HEK293 (cell line): ENCODE data around the gene NMRK2.

Source experiments
- GLIS2 ChIP-seq: fragments of 450-650 bp; formaldehyde crosslinking; IDR thresholded peaks from 2 replicates; pipeline ENCODE4 v1.5.1; 2016; ENCODE audit warnings: missing biosample characterization, missing genetic modification characterization
- HOXD13 ChIP-seq: sonication (generic); formaldehyde crosslinking; IDR thresholded peaks from 2 replicates; pipeline ENCODE4 v1.8.0; 2022; ENCODE audit warnings: missing genetic modification reagents, borderline replicate concordance
- KLF1 ChIP-seq: fragments of 450-650 bp; formaldehyde crosslinking; IDR thresholded peaks from 2 replicates; pipeline ENCODE4 v1.5.1; 2016; ENCODE audit warnings: missing biosample characterization, missing genetic modification characterization
- KLF10 ChIP-seq: fragments of 450-650 bp; IDR thresholded peaks from 2 replicates; pipeline ENCODE4 v1.5.1; 2018; ENCODE audit warnings: missing biosample characterization, mild to moderate bottlenecking, missing genetic modification characterization
- PRDM4 ChIP-seq: fragments of 450-650 bp; formaldehyde crosslinking; IDR thresholded peaks from 2 replicates; pipeline ENCODE4 v1.5.1; 2017; ENCODE audit warnings: missing biosample characterization, missing genetic modification characterization
- SALL2 ChIP-seq: fragments of 450-650 bp; formaldehyde crosslinking; IDR thresholded peaks from 2 replicates; pipeline ENCODE4 v1.5.0; 2017; ENCODE audit warnings: missing biosample characterization, mild to moderate bottlenecking, missing genetic modification characterization, borderline replicate concordance
- SETDB1 ChIP-seq: IDR thresholded peaks from one replicate; pipeline ENCODE4 v1.6.1; 2017; ENCODE audit warnings: mild to moderate bottlenecking, low read length, moderate library complexity, mixed read lengths; ENCODE audit not compliant: insufficient read length
- WT1 ChIP-seq: fragments of 450-650 bp; formaldehyde crosslinking; IDR thresholded peaks from 2 replicates; pipeline ENCODE4 v1.5.1; 2016; ENCODE audit warnings: missing biosample characterization, missing genetic modification characterization
- ZBTB49 ChIP-seq: fragments of 450-650 bp; formaldehyde crosslinking; IDR thresholded peaks from 2 replicates; pipeline ENCODE4 v1.5.1; 2016; ENCODE audit warnings: missing biosample characterization, missing genetic modification characterization, low read depth
- ZBTB6 ChIP-seq: fragments of 450-650 bp; formaldehyde crosslinking; IDR thresholded peaks from 2 replicates; pipeline ENCODE4 v1.5.1; 2017; ENCODE audit warnings: missing biosample characterization, missing genetic modification characterization
- ZFHX2 ChIP-seq: fragments of 450-650 bp; formaldehyde crosslinking; conservative IDR thresholded peaks from 2 replicates; pipeline ENCODE4 v1.5.1; 2016; ENCODE audit warnings: missing biosample characterization, missing genetic modification characterization
- ZFP3 ChIP-seq: fragments of 450-650 bp; formaldehyde crosslinking; IDR thresholded peaks from 2 replicates; pipeline ENCODE4 v1.5.1; 2016; ENCODE audit warnings: low read depth, missing biosample characterization, missing genetic modification characterization
- ZFP41 ChIP-seq: fragments of 450-650 bp; formaldehyde crosslinking; IDR thresholded peaks from 2 replicates; pipeline ENCODE4 v1.5.1; 2016; ENCODE audit warnings: missing biosample characterization, missing genetic modification characterization, borderline replicate concordance
- ZNF175 ChIP-seq: fragments of 450-650 bp; formaldehyde crosslinking; IDR thresholded peaks from 2 replicates; pipeline ENCODE4 v1.5.1; 2016; ENCODE audit warnings: missing biosample characterization, missing genetic modification characterization
- ZNF184 ChIP-seq: fragments of 450-650 bp; IDR thresholded peaks from 2 replicates; pipeline ENCODE4 v1.5.1; 2018; ENCODE audit warnings: missing biosample characterization, mild to moderate bottlenecking, missing genetic modification characterization
- ZNF211 ChIP-seq: fragments of 450-650 bp; formaldehyde crosslinking; IDR thresholded peaks from 2 replicates; pipeline ENCODE4 v1.5.1; 2016; ENCODE audit warnings: low read depth, missing biosample characterization, missing genetic modification characterization
- ZNF223 ChIP-seq: fragments of 450-650 bp; formaldehyde crosslinking; IDR thresholded peaks from 2 replicates; pipeline ENCODE4 v1.5.1; 2016; ENCODE audit warnings: missing biosample characterization, missing genetic modification characterization
- ZNF274 ChIP-seq, 2 experiments: fragments of 200-500 bp in 1 of 2; fragments of 450-650 bp in 1 of 2; sonication (Bioruptor generic) in 1 of 2; formaldehyde crosslinking in 1 of 2; IDR thresholded peaks; 2 replicates each; pipeline versions ENCODE4 v1.5.1 to v1.6.1; 2014 to 2016; ENCODE audit warnings: borderline replicate concordance in 1 of 2, inconsistent platforms in 1 of 2, low read length in 1 of 2, missing biosample characterization in 1 of 2, missing genetic modification characterization in 1 of 2
- ZNF354C ChIP-seq: fragments of 450-650 bp; formaldehyde crosslinking; IDR thresholded peaks from 2 replicates; pipeline ENCODE4 v1.5.1; 2016; ENCODE audit warnings: missing biosample characterization, missing genetic modification characterization, low read depth, borderline replicate concordance
- ZNF404 ChIP-seq: fragments of 450-650 bp; formaldehyde crosslinking; IDR thresholded peaks from 2 replicates; pipeline ENCODE4 v1.5.1; 2017; ENCODE audit warnings: missing biosample characterization, missing genetic modification characterization
- ZNF488 ChIP-seq: fragments of 450-650 bp; formaldehyde crosslinking; IDR thresholded peaks from 2 replicates; pipeline ENCODE4 v1.5.1; 2016; ENCODE audit warnings: missing biosample characterization, missing genetic modification characterization
- ZNF558 ChIP-seq: fragments of 450-650 bp; formaldehyde crosslinking; IDR thresholded peaks from 2 replicates; pipeline ENCODE4 v1.5.1; 2016; ENCODE audit warnings: missing biosample characterization, missing genetic modification characterization
- ZNF664 ChIP-seq: fragments of 450-650 bp; formaldehyde crosslinking; IDR thresholded peaks from 2 replicates; pipeline ENCODE4 v1.5.1; 2016; ENCODE audit warnings: missing biosample characterization, missing genetic modification characterization
- ZNF768 ChIP-seq: fragments of 450-650 bp; formaldehyde crosslinking; IDR thresholded peaks from 2 replicates; pipeline ENCODE4 v1.5.1; 2018; ENCODE audit warnings: missing biosample characterization, mild to moderate bottlenecking, missing genetic modification characterization
- ZNF843 ChIP-seq: fragments of 450-650 bp; formaldehyde crosslinking; IDR thresholded peaks from 2 replicates; pipeline ENCODE4 v1.5.1; 2016; ENCODE audit warnings: missing biosample characterization, missing genetic modification characterization
- TF ChIP-seq, protein P1 (sequence below): IDR thresholded peaks from 2 replicates; pipeline ENCODE4 v1.6.1; 2011; ENCODE audit warnings: mild to moderate bottlenecking, low read depth, low read length, borderline replicate concordance
- TF ChIP-seq, protein P2 (sequence below): fragments of 450-650 bp; formaldehyde crosslinking; IDR thresholded peaks from 2 replicates; pipeline ENCODE4 v1.5.1; 2016; ENCODE audit warnings: missing biosample characterization, missing genetic modification characterization, borderline replicate concordance

NMRK2 gene

GRCh38 chr19:3968556-3969434 lies 35.9 kb downstream of the NMRK2 start (continued):
- TF ChIP-seq ZBTB49 (tag by site-specific recombination): no peak
- TF ChIP-seq ZFP41 (tag by site-specific recombination): no peak
- peak; percentile 80 for TF ChIP-seq WT1 (tag by site-specific recombination)
- no peak for TF ChIP-seq ZNF274 (IDR thresholded peaks at IDR 0.05; ENCODE audit: low read length)
- no peak for TF ChIP-seq ZNF274 (tag by site-specific recombination; IDR thresholded peaks at IDR 0.05; ENCODE audit: borderline replicate concordance)
- no peak for TF ChIP-seq PRDM4 (tag by site-specific recombination)
- no peak for TF ChIP-seq ZNF488 (tag by site-specific recombination)
- no peak for TF ChIP-seq ZNF223 (tag by site-specific recombination)
- peak; percentile 98 for TF ChIP-seq KLF10 (tag by site-specific recombination)
- peak; percentile 58; the same call in 1 of the 2 replicates for TF ChIP-seq KLF1 (tag by site-specific recombination)
- peak; percentile 70; the same call in 1 of the 2 replicates for TF ChIP-seq ZNF184 (tag by site-specific recombination)
- TF ChIP-seq ZBTB6: peak; percentile 77
- TF ChIP-seq, protein P1, sequence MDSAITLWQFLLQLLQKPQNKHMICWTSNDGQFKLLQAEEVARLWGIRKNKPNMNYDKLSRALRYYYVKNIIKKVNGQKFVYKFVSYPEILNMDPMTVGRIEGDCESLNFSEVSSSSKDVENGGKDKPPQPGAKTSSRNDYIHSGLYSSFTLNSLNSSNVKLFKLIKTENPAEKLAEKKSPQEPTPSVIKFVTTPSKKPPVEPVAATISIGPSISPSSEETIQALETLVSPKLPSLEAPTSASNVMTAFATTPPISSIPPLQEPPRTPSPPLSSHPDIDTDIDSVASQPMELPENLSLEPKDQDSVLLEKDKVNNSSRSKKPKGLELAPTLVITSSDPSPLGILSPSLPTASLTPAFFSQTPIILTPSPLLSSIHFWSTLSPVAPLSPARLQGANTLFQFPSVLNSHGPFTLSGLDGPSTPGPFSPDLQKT: no peak
- no peak for TF ChIP-seq ZNF354C (tag by site-specific recombination)
- TF ChIP-seq ZFP3 (tag by site-specific recombination): no peak
- TF ChIP-seq, protein P2, sequence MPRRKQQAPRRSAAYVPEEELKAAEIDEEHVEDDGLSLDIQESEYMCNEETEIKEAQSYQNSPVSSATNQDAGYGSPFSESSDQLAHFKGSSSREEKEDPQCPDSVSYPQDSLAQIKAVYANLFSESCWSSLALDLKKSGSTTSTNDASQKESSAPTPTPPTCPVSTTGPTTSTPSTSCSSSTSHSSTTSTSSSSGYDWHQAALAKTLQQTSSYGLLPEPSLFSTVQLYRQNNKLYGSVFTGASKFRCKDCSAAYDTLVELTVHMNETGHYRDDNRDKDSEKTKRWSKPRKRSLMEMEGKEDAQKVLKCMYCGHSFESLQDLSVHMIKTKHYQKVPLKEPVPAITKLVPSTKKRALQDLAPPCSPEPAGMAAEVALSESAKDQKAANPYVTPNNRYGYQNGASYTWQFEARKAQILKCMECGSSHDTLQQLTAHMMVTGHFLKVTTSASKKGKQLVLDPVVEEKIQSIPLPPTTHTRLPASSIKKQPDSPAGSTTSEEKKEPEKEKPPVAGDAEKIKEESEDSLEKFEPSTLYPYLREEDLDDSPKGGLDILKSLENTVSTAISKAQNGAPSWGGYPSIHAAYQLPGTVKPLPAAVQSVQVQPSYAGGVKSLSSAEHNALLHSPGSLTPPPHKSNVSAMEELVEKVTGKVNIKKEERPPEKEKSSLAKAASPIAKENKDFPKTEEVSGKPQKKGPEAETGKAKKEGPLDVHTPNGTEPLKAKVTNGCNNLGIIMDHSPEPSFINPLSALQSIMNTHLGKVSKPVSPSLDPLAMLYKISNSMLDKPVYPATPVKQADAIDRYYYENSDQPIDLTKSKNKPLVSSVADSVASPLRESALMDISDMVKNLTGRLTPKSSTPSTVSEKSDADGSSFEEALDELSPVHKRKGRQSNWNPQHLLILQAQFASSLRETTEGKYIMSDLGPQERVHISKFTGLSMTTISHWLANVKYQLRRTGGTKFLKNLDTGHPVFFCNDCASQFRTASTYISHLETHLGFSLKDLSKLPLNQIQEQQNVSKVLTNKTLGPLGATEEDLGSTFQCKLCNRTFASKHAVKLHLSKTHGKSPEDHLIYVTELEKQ (tag by site-specific recombination): peak; percentile 40
- no peak for TF ChIP-seq ZNF404 (tag by site-specific recombination)
- TF ChIP-seq ZNF175 (tag by site-specific recombination): no peak
- TF ChIP-seq ZNF664 (tag by site-specific recombination): no peak
- TF ChIP-seq ZFHX2 (tag by site-specific recombination): no peak
- no peak for TF ChIP-seq ZNF211
- 0 out of 2 replicates have a peak, but pooled peaks have one; percentile 9 for TF ChIP-seq ZNF558 (tag by site-specific recombination)
- no peak for TF ChIP-seq ZNF768
- TF ChIP-seq SETDB1: no peak
- TF ChIP-seq HOXD13 (CRISPR knock-in tag): no peak
- TF ChIP-seq GLIS2: peak; percentile 91
- no peak for TF ChIP-seq SALL2 (tag by site-specific recombination)
- TF ChIP-seq ZNF843 (tag by site-specific recombination): peak; percentile 22; the same call in 1 of the 2 replicates
